Panc1 (cell line): ENCODE results near the gene TDRD1. TPM values are rescaled to one million over a fixed set of nuclear protein-coding genes. Genes with fewer than 3 reads are reported as not detected.

ENCODE experiments used
- ATAC-seq: fragments of 200-7000 bp; cut with Tn5 transposase; 2 replicates; pipeline ENCODE4 v1.9.1; 2020; ENCODE audit warnings: mild to moderate bottlenecking, moderate library complexity
- BruUV-seq: library from RNA; stranded (reverse); fragments of 400-500 nt; replicated peaks from 2 replicates; lab custom pipeline; 2021; lab: Mats Ljungman, UMichigan
- CTCF ChIA-PET: fragments of 300-600 bp; sonication (Branson Sonifier 250); formaldehyde crosslinking; loops from one replicate; lab custom pipeline; 2022; ENCODE audit warnings: antibody characterized with exemption; lab: Charles Lee
- POLR2A ChIA-PET: fragments of 300-600 bp; sonication (Branson Sonifier 250); formaldehyde crosslinking; loops from one replicate; lab custom pipeline; 2022; ENCODE audit warnings: antibody characterized with exemption; lab: Charles Lee
- DNase-seq: peaks from one replicate; pipeline ENCODE4 v3.0.0-alpha.2; 2010; ENCODE audit warnings: low read depth, low spot score
- H3K27ac ChIP-seq: 2 replicates; pipeline ENCODE4 v1.5.1; 2011; ENCODE audit warnings: mild to moderate bottlenecking, low read length, inconsistent platforms
- H3K27me3 ChIP-seq: fragments of 200-500 bp; sonication (Bioruptor generic); 2 replicates; pipeline ENCODE4 v1.6.0; 2014; ENCODE audit warnings: low read length, inconsistent platforms; ENCODE audit not compliant: control insufficient read depth, insufficient read depth
- H3K36me3 ChIP-seq: fragments of 200-500 bp; sonication (Bioruptor generic); 2 replicates; pipeline ENCODE4 v1.5.1; 2014; ENCODE audit warnings: inconsistent platforms, mild to moderate bottlenecking, low read length, moderate library complexity; ENCODE audit not compliant: control insufficient read depth, insufficient read depth
- H3K4me1 ChIP-seq: 2 replicates; pipeline ENCODE4 v1.5.1; 2011; ENCODE audit warnings: inconsistent platforms, mild to moderate bottlenecking, low read length, moderate library complexity; ENCODE audit not compliant: control insufficient read depth, insufficient read depth
- H3K4me3 ChIP-seq, 2 experiments: 2 replicates each; pipeline ENCODE4 v1.5.1; 2011 to 2012; ENCODE audit warnings: low read depth in 2 of 2, low read length in 2 of 2, mild to moderate bottlenecking in 2 of 2, inconsistent platforms in 1 of 2, moderate library complexity in 1 of 2
- H3K9me3 ChIP-seq: fragments of 200-500 bp; sonication (Bioruptor generic); 2 replicates; pipeline ENCODE4 v1.5.1; 2014; ENCODE audit warnings: low read depth, mild to moderate bottlenecking, inconsistent platforms, low read length, moderate library complexity; ENCODE audit not compliant: control insufficient read depth, insufficient read depth
- POLR2AphosphoS5 ChIP-seq: IDR thresholded peaks from 2 replicates; pipeline ENCODE4 v1.6.1; 2012; ENCODE audit warnings: mild to moderate bottlenecking, low read depth, low read length, moderate library complexity
- SIN3A ChIP-seq: IDR thresholded peaks from 2 replicates; pipeline ENCODE4 v1.6.1; 2012; ENCODE audit warnings: low read depth, mild to moderate bottlenecking, low read length, moderate library complexity, borderline replicate concordance; ENCODE audit not compliant: insufficient read depth
- TCF7L2 ChIP-seq: IDR thresholded peaks from 2 replicates; pipeline ENCODE4 v1.6.1; 2011; ENCODE audit warnings: mild to moderate bottlenecking, low read depth, low read length, inconsistent platforms
- in situ Hi-C: cut with HindIII; loops from 2 replicates; pipeline ENCODE4 v1.10.0; 2016; ENCODE audit warnings: low sequenced_read_pairs, low pct_unique_long_range_greater_than_20kb
- intact Hi-C: fragments of 100-400 bp; cut with micrococcal nuclease; formaldehyde crosslinking; loops from one replicate; pipeline ENCODE4 v1.10.0; 2022; ENCODE audit not compliant: unreplicated experiment
- total RNA-seq: library from RNA; stranded (reverse); gene quantifications from one replicate; pipeline ENCODE4 v1.2.1, GENCODE V29; 2021; ENCODE audit not compliant: unreplicated experiment
- TF ChIP-seq, protein P1 (sequence below), 2 experiments: IDR thresholded peaks; 2 replicates each; pipeline ENCODE4 v1.6.1; 2011 to 2012; ENCODE audit warnings: low read depth in 2 of 2, control low read depth in 1 of 2, low read length in 1 of 2, mild to moderate bottlenecking in 1 of 2, moderate library complexity in 1 of 2; ENCODE audit not compliant: insufficient read depth in 1 of 2
- TF ChIP-seq, protein P2 (sequence below): fragments of 450-650 bp; IDR thresholded peaks from 2 replicates; pipeline ENCODE4 v1.5.1; 2017; ENCODE audit warnings: mild to moderate bottlenecking

The TDRD1 gene
- total RNA-seq, 1 experiment from 2014 or later: not detected

- no peak for TF ChIP-seq SIN3A
- TF ChIP-seq POLR2AphosphoS5: no peak
- TF ChIP-seq, protein P1, sequence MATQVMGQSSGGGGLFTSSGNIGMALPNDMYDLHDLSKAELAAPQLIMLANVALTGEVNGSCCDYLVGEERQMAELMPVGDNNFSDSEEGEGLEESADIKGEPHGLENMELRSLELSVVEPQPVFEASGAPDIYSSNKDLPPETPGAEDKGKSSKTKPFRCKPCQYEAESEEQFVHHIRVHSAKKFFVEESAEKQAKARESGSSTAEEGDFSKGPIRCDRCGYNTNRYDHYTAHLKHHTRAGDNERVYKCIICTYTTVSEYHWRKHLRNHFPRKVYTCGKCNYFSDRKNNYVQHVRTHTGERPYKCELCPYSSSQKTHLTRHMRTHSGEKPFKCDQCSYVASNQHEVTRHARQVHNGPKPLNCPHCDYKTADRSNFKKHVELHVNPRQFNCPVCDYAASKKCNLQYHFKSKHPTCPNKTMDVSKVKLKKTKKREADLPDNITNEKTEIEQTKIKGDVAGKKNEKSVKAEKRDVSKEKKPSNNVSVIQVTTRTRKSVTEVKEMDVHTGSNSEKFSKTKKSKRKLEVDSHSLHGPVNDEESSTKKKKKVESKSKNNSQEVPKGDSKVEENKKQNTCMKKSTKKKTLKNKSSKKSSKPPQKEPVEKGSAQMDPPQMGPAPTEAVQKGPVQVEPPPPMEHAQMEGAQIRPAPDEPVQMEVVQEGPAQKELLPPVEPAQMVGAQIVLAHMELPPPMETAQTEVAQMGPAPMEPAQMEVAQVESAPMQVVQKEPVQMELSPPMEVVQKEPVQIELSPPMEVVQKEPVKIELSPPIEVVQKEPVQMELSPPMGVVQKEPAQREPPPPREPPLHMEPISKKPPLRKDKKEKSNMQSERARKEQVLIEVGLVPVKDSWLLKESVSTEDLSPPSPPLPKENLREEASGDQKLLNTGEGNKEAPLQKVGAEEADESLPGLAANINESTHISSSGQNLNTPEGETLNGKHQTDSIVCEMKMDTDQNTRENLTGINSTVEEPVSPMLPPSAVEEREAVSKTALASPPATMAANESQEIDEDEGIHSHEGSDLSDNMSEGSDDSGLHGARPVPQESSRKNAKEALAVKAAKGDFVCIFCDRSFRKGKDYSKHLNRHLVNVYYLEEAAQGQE (IDR thresholded peaks at IDR 0.05; ENCODE audit: insufficient read depth in 1 of 2, low read depth in 2 of 2, low read length in 1 of 2): no peak
- no peak for TF ChIP-seq TCF7L2
- TF ChIP-seq, protein P2, sequence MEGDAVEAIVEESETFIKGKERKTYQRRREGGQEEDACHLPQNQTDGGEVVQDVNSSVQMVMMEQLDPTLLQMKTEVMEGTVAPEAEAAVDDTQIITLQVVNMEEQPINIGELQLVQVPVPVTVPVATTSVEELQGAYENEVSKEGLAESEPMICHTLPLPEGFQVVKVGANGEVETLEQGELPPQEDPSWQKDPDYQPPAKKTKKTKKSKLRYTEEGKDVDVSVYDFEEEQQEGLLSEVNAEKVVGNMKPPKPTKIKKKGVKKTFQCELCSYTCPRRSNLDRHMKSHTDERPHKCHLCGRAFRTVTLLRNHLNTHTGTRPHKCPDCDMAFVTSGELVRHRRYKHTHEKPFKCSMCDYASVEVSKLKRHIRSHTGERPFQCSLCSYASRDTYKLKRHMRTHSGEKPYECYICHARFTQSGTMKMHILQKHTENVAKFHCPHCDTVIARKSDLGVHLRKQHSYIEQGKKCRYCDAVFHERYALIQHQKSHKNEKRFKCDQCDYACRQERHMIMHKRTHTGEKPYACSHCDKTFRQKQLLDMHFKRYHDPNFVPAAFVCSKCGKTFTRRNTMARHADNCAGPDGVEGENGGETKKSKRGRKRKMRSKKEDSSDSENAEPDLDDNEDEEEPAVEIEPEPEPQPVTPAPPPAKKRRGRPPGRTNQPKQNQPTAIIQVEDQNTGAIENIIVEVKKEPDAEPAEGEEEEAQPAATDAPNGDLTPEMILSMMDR: no peak
- H3K4me3 ChIP-seq: no peak overlapping the region
- ATAC-seq (no peak), DNase-seq (no peak)
- intact Hi-C loops (no loop called here), in situ Hi-C loops (no loop called here)
- H3K36me3 ChIP-seq: no peaks in the 10 kb centered on the region; the same call in 1 of the 2 replicates
- POLR2A ChIA-PET: no interaction called here
- CTCF ChIA-PET: no interaction called here
- H3K27me3 ChIP-seq: no peaks in the 10 kb centered on the region
- BruUV-seq: no TSS peak
- H3K4me1 ChIP-seq: peaks cover 25% of the 10 kb centered on the region
- H3K27ac ChIP-seq: peak overlapping the region; percentile 29; the same call in 1 of the 2 replicates
- peaks cover 3% of the 10 kb centered on the region; the same call in 1 of the 2 replicates for H3K9me3 ChIP-seq
Measured at GRCh38 chr10:114166043-114166442, 13.1 kb upstream of the TDRD1 start.

GRCh38 chr10:114166494-114166893 is 12.7 kb upstream of the TDRD1 start:
- Histone ChIP-seq H3K4me3 (no peak overlapping the region), H3K27ac (peak overlapping the region; percentile 29; the same call in 1 of the 2 replicates), H3K36me3 (no peaks in the 10 kb centered on the region; the same call in 1 of the 2 replicates), H3K9me3 (peaks cover 3% of the 10 kb centered on the region; the same call in 1 of the 2 replicates), H3K27me3 (no peaks in the 10 kb centered on the region), H3K4me1 (peaks cover 25% of the 10 kb centered on the region)
- CTCF ChIA-PET: no interaction called here
- POLR2A ChIA-PET: interaction anchor here (0.6 kb wide), 1 partner anchor 70 kb away, joined by 3 read pairs; no protein-coding TSS in a partner anchor
- no peak for TF ChIP-seq TCF7L2
- TF ChIP-seq SIN3A: no peak
- no peak for TF ChIP-seq POLR2AphosphoS5
- TF ChIP-seq, protein P2: no peak
- TF ChIP-seq, protein P1 (IDR thresholded peaks at IDR 0.05; ENCODE audit: insufficient read depth in 1 of 2, low read depth in 2 of 2, low read length in 1 of 2): no peak
- BruUV-seq: no TSS peak
- in situ Hi-C loops (no loop called here), intact Hi-C loops (no loop called here)
- ATAC-seq (no peak), DNase-seq (no peak)
